GM12864 (cell line): ENCODE measurements around the gene TATDN2.
"Not testable (repeated sequence)": the region's sequence is repeated elsewhere in the genome, so short reads cannot be mapped to it uniquely, and the experiment has no call there.

Experiments
- DNase-seq: peaks from one replicate; pipeline ENCODE4 v3.0.0-alpha.2; 2011; ENCODE audit warnings: low read depth
- H3K4me3 ChIP-seq: 2 replicates; pipeline ENCODE4 v1.5.1; 2011; ENCODE audit warnings: mild to moderate bottlenecking, low read depth, low read length, control low read depth
- CTCF ChIP-seq: IDR thresholded peaks from 2 replicates; pipeline ENCODE4 v1.5.1; 2011; ENCODE audit warnings: low read depth, mild to moderate bottlenecking, moderate library complexity, low read length, control low read depth, inconsistent platforms; ENCODE audit errors: missing control alignments

Gene TATDN2

GRCh38 chr3:10289787-10290355 lies 41.6 kb downstream of the TATDN2 start:
- DNase-seq: no peak
- H3K4me3 ChIP-seq: no peak overlapping the region
- TF ChIP-seq CTCF: no peak

GRCh38 chr3:10290481-10291176 lies 42.4 kb downstream of the TATDN2 start:
- no peak for TF ChIP-seq CTCF
- DNase-seq: no peak
- H3K4me3 ChIP-seq: no peak overlapping the region

- no peak for TF ChIP-seq CTCF
- no peak overlapping the region for H3K4me3 ChIP-seq
These were observed 43.4 kb downstream of the TATDN2 start for GRCh38 chr3:10291641-10292040.

GRCh38 chr3:10292505-10293419 lies 44.5 kb downstream of the TATDN2 start, which contains the start of gene GHRL:
GHRL (minus strand) TSS chr3:10292947; CDS start chr3:10290180, 2,767 bp downstream.
- DNase-seq: no peak
- TF ChIP-seq CTCF: no peak
- no peak within 1 kb of the TSS; the same call in 1 of the 2 replicates for H3K4me3 ChIP-seq

More at GRCh38 chr3:10291641-10292040, 43.4 kb downstream of the TATDN2 start:
- no peak for DNase-seq

GRCh38 chr3:10294030-10294586 lies 45.8 kb downstream of the TATDN2 start:
- no peak overlapping the region for H3K4me3 ChIP-seq
- no peak for DNase-seq
- no peak for TF ChIP-seq CTCF

GRCh38 chr3:10298064-10298463 lies 49.8 kb downstream of the TATDN2 start:
- not testable (repeated sequence) for DNase-seq

GRCh38 chr3:10299175-10299574 lies 50.9 kb downstream of the TATDN2 start:
- no peak overlapping the region for H3K4me3 ChIP-seq
- no peak for DNase-seq
- TF ChIP-seq CTCF: no peak

More at GRCh38 chr3:10298064-10298463, 49.8 kb downstream of the TATDN2 start:
- H3K4me3 ChIP-seq: not testable (repeated sequence)
